ENCODE results near the gene ADAM12.

The ADAM12 gene

DNA sequence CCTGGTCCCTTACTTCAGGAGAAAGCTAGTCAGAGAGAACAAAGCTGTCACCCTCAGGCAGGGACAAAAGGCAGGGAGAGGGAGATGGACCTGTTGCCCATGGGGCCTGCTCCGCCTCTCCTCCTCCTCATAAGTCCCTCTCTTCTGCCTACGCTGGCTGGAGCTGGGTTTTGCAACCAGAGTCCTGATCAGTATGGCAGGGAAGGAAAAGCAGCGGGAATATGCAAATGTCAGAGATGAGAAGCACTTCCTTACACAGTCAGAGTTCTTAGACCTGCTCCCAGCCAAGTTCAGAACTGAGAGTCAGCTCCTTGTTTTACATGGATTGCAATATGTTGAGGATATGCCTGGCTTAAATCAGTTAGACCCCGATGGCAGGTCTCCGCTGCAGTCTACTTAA is 231.1 kb downstream of the ADAM12 start:
- no peak overlapping the region for H3K4me3 ChIP-seq (ENCODE audit: low read depth, low read length)
- DNase-seq (ENCODE audit: low read depth) = no peak
- TF ChIP-seq CTCF (IDR thresholded peaks at IDR 0.05; ENCODE audit: low read depth, low read length, missing control alignments) = no peak
- in situ Hi-C loops (cut with HindIII; ENCODE audit: low sequenced_read_pairs) = no loop called here

- no peak overlapping the region for H3K4me3 ChIP-seq (ENCODE audit: low read depth, low read length)
- in situ Hi-C loops (cut with HindIII; ENCODE audit: low sequenced_read_pairs) = no loop called here
- no peak for DNase-seq (ENCODE audit: low read depth)
- TF ChIP-seq CTCF (IDR thresholded peaks at IDR 0.05; ENCODE audit: low read depth, low read length, missing control alignments) = no peak
Observed at GRCh38 chr10:126156503-126156902, 231.8 kb downstream of the ADAM12 start.

- no peak for TF ChIP-seq CTCF (IDR thresholded peaks at IDR 0.05; ENCODE audit: low read depth, low read length, missing control alignments)
- in situ Hi-C loops (cut with HindIII; ENCODE audit: low sequenced_read_pairs) = no loop called here
- DNase-seq (ENCODE audit: low read depth) = no peak
- no peak overlapping the region for H3K4me3 ChIP-seq (ENCODE audit: low read depth, low read length)
Observed at GRCh38 chr10:126156012-126156411, 232.3 kb downstream of the ADAM12 start.

GRCh38 chr10:126155528-126155927 is 232.7 kb downstream of the ADAM12 start:
- no peak for DNase-seq (ENCODE audit: low read depth)
- no peak for TF ChIP-seq CTCF (IDR thresholded peaks at IDR 0.05; ENCODE audit: low read depth, low read length, missing control alignments)
- in situ Hi-C loops (cut with HindIII; ENCODE audit: low sequenced_read_pairs) = no loop called here
- H3K4me3 ChIP-seq (ENCODE audit: low read depth, low read length) = no peak overlapping the region

DNA sequence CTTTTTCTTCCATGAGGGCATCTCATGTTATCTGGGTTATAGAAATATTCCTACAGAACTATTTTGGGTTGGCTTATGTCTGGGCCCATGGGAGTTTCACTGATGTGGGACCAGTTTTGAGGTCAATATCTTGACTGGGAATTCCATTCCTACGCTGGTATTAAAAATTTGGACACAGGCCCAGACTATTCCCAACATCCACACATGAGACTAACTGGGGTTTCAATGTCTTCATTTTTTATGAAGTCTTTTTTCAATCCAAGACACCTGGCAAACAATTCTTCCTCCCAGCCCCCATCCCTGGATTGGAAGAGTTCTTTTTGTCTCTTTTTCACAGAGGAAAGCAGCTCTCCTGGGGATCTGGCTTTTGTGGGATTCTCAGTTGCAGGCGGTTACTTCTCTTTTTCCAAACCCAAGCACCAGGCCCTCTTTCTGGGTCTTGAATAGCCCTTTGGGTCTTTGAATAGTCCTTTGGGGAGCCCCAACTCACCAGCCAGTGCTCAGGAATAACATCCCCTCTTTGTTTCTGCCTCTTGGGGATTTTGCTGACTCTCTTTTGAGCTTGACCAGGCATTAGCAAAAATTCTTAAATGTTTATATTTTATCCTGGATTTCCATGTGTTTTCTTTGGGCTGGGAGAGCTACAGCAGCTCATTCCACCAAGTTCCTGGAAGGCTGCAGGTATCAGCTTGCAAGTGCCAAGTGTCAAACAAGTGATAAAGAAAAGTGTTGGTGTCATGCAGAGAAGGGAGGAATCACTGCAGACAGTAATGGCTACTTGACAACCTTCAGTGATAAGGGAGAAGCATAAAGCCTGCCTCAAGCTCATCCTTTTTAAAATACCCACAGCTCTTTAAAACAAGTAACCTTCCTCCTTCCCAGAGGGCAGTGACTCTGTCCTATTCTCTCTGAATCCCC is 234.3 kb downstream of the ADAM12 start:
- no peak overlapping the region for H3K4me3 ChIP-seq (ENCODE audit: low read depth, low read length)
- in situ Hi-C loops (cut with HindIII; ENCODE audit: low sequenced_read_pairs) = no loop called here
- DNase-seq (ENCODE audit: low read depth) = peak; percentile 39
- no peak for TF ChIP-seq CTCF (IDR thresholded peaks at IDR 0.05; ENCODE audit: low read depth, low read length, missing control alignments)

DNA sequence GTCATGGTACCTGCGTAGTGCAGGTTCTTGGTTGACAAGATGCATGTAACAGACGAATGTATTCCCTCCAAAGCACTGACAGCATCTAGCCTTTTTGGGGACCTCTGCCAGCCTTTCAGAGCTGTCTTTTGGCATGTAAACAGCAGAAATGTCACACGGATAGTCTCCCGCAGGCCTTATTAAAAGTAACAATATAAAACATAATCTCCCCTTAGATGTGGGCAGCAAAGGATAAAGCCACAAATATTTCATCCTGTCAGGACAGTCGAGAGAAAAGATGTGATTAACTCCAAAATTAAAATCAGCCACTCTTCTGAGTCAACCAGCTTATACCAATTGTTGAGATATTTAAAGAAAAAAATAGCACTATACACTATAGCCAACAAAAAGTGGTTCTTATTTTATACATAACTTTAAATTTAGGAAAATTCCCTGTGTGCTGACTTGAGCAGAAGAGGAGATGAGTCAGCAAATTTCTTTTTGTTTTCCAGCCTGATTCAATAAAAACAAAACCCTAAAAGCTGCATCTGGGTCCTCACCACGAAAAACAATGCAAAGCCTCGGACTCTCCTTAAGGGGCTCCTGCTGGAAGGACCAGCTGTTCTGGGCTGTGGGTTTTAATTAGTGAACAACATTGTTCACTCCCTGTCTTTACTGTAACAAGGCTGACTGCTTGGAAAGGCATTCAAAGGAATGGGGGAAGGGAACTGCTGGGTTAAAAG is 240.2 kb downstream of the ADAM12 start:
- TF ChIP-seq CTCF (IDR thresholded peaks at IDR 0.05; ENCODE audit: low read depth, low read length, missing control alignments) = no peak
- H3K4me3 ChIP-seq (ENCODE audit: low read depth, low read length) = no peak overlapping the region
- DNase-seq (ENCODE audit: low read depth) = peak; percentile 81
- in situ Hi-C loops (cut with HindIII; ENCODE audit: low sequenced_read_pairs) = no loop called here
